ENCODE results near the gene INPP4A. TPM values are rescaled to one million over a fixed set of nuclear protein-coding genes. Genes with fewer than 3 reads are reported as not detected.

The INPP4A gene
- total RNA-seq, result 36.2 TPM

GRCh38 chr2:98444436-98445176, at the start of gene INPP4A:
TSS of gene INPP4A (plus strand) at chr2:98444858. CDS start at chr2:98520049, 75,191 bp downstream.

DNA sequence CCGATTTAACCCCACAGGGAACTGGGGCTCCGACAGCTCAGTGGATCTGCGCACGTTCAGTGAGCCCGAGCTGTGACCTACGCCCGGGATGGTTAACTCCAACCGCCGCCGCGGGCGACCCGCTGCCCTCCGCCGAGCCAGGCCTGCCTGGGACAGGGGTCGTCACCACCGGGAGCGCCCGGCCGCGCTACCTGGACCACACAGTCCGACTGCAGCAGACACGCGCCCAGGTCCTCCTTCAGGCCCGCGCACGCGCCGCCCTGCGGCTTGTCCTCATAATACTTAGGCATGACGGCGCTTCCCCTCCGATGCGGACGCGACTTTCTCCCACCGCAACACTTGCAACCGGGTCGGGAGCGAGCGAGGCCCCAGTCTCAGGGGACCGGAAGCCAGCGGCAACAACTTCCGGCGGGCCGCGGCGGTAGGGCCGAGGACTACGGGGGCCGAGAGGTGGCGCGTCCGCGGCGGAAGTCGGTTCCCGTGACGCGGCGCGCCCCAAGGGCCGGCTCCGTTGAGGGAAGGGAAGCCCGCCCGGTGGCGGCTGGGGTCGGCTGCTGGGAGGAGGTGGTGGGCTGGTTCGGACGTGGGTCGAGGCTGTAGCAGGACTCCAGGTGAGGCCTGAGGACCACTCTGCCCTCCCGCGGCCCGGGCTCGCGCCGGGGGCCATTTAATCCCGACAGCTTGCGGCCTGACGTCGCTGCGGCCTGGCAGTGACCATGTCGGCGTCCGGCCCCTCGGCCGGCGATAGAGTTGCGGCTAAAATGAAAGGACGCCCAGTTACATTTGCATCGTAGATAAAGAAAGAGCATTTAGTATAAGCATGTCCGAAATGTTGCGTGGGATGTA, 163.7 kb downstream of the INPP4A start, which contains the start of the genes COA5 and UNC50:
TSS of gene COA5 (minus strand) at position 397 of the 846 bp plus-strand sequence. CDS start at position 290, 107 bp downstream.
TSS of gene UNC50 (plus strand) at position 474 of the 846 bp plus-strand sequence. CDS start 1,171 bp downstream, outside the sequence.

Other genes with a start within 250 kb of the INPP4A start
- not detected for gene CNGA3, start 98.4 kb upstream of the INPP4A start, total RNA-seq
- 42.2 TPM for gene COA5, start 163.7 kb downstream of the INPP4A start, total RNA-seq
- 39.8 TPM for gene UNC50, start 163.7 kb downstream of the INPP4A start, total RNA-seq